GM19043 (cell line): Measurements from ENCODE around the gene PTPRG.

ENCODE experiments used
- ATAC-seq: cut with Tn5 transposase; IDR thresholded peaks from one replicate; pipeline ENCODE4 v1.9.1; 2021; ENCODE audit warnings: low read depth; ENCODE audit not compliant: unreplicated experiment

Gene PTPRG

DNA sequence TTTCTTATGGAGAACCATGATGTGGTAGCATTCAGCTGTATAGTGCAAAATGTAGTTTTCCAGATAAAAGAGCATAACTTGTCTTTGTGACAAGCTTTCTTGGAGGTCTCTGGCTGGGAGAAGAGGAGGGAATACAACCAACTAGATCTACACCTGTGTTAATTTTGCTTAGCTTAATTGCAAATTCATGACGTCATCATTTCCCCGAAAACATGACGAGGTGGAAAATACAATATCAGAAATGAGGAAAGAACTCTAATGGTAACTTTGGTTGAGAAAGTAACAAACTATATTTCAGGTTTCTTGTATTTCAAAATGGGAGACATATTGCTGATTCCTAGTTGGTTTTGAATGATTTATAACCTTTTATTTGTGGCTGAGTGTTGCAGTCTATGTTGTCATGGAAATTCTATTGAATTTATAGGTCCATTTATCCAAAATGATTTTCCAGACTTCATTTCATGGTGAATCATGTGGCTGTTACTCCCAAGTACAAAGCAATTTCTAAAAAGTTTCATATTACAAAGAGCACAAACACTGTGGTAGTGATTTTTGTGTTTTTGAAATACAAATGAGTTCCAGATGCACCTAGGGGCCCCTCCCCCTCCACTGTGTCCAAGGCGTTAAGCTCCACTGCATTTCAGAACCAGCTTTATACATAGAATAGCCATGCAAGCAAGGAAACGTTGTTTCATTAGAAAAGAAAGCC is 504.8 kb downstream of the PTPRG start:
- no peak for ATAC-seq

GRCh38 chr3:62068337-62068736 is 507.0 kb downstream of the PTPRG start:
- ATAC-seq = no peak

DNA sequence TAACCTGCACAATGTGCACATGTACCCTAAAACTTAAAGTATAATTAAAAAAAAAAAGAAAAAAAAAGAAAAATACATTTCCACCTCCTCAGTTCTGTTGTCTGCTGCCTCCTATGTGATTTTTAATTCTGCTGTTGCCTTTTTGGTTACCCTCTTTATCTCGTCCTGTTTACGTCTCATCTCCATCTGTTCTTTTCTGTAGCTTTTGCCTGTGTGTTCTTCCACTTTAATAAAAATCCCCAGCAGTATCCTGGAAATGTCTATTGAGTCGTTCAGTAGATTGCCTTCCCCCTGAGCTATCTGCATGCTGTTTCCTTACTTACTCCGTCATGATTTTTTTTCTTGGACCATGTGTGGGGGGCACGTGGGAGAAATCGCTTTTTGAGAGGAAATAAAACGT is 509.5 kb downstream of the PTPRG start:
- no peak for ATAC-seq

DNA sequence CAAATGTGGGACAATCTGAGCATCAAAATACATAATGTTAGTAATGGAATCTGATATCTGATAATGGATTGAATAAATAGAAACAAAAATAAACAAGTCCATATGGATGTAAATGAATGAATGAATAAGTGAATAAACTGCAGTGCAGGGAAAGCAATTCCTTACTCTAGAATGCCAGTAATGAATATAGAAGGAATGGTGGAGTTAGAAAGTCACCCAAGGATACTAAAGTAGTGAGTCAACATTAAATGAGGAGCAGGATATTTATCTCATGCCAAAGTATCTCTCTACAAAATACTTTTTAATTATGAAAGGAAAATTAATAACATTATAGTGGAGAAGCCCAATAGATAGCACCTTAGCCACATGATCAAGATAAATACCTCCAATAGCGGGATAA is 511.7 kb downstream of the PTPRG start:
- ATAC-seq = no peak

- no peak for ATAC-seq
These were observed 523.2 kb downstream of the PTPRG start for GRCh38 chr3:62084558-62084957.

DNA sequence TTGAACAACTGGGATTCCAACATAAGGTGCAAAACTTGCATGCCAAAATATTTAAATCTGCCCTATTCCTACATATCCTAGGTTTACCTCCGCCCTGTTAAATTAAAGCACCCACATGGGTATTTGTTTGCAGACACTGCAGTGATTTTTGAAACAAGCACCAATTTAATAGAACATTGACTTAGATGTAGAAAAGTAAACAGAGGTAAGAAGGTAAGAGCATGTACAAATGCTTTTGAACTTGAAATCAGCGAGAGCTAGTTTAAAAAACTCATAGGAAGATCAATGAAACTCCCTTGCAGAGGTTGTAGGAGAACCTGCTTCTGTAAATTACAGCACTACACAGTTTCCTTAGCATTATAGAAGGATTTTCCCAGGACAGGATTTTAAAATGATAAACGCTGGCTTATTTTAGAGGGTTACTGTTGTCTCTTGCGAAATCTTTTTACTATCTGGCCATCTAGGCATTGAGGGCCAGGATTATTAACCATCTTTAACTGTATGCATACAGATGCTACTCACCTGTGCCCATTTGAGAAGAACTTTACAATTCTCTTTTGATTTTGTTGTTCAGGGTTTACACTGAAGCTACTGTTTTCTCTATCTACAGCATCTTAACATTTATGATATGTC is 527.2 kb downstream of the PTPRG start:
- ATAC-seq = no peak

GRCh38 chr3:62090066-62090465 is 528.7 kb downstream of the PTPRG start:
- no peak for ATAC-seq

DNA sequence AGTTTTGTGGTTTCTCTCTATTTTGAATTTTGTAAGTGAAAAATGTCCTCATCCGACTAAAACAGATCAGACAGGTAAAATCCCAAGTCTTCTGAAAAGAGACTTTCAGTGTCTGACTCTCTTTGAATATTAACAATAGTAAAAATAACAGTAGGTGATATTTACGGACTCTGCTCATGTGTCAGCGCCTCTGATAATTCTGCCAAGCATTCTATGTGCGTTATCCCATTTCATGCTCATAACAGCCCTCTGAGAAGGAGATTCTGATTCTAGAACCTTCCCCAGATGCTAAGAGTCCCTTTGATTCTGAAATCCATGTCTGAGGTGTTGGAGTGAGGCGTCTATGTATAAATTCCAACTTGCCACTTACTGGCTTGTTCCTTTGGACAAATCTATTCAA is 529.1 kb downstream of the PTPRG start:
- no peak for ATAC-seq

- ATAC-seq = no peak
These were observed 531.7 kb downstream of the PTPRG start for GRCh38 chr3:62093025-62093424.

- ATAC-seq = no peak
These were observed 533.1 kb downstream of the PTPRG start for GRCh38 chr3:62094461-62094860.

DNA sequence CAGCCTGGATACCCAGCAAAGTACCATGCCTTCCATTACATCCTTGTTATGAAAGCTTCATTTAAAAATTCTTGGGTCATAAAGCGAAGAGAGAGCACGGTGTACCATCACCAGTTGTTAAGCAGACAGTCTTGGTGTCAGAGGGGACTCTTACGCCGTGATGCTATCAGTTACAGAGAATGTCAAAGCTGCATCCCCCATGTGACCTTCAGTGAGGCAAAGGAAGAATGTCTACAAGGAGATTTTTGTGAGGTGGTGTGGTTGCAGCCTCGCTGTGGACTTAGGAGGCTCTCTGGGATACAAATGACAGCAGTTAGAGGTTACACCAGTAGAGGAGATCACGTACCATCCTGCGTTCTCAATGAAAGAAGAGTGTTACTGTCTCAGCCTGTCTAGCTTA is 533.7 kb downstream of the PTPRG start:
- ATAC-seq = no peak

DNA sequence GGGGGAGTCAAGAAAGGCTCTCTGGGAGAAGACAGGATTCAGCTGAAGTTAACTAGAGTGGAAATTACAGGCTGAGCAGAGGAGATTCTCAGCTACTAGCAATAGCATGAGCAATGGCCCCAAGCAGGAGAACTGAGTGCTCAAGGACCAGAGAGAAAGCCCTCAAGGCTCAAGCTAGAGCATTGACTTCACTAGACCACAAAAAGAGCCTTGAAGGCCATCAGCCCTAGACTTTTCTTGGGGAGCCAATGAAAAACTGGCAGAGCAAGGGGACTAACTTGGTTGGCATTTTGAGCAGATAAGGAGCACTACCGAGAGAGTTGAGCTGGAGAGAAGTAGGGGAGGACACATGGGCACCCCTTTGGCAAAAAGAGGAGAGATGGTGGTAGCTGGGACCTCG is 534.4 kb downstream of the PTPRG start:
- ATAC-seq = no peak

- no peak for ATAC-seq
These were observed 535.1 kb downstream of the PTPRG start for GRCh38 chr3:62096521-62096920.

DNA sequence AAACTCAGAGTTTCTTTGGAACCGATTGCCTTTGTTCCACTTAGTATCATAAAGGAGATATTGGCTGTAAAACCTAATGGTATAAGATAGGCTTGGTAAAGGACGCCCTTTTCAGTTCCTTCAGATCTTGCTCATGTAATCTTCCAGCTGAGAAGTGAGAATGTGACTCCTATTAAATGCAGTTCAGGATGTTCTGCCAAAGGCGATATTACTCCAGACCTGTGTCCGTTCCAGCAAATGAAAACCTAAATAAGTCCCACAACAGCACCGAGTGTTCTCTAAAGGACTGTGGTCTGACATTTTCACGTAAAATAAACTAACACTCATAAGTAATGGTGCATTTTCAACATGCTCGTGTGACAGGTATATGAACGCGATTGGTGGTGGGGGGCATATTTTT is 535.8 kb downstream of the PTPRG start:
- no peak for ATAC-seq

DNA sequence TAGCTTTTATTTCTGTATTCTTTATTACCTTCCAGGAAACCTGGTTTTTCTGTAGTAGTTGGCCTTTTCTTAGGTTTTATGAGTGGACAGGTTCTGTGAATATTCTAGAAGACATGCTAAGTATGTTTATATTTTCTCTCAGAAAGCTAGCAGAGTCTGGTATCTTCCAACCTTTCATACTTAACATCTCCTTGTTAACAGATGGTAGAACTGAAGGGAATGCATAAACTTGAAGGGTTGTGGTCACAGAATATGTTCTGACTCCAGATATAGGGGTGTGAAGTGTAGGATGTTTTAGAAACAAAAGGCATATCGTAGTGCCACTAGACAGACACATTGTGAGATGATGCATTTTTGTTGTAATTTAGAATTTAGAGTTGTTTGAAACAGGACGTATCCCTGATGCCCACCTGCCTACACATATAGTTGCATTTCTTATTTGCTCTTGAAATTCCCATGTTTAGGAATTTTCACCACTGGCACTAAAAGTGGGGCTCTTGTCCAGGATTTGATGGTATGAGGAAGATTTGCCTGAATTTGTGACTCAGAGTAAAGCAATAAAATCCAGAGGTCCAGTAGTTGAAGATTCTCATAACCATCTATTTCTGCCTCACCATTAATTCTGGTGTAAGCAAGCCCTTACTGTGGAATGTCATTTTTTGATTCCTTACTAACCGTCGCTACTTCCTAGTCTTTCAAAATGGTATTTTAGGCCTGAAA is 537.4 kb downstream of the PTPRG start:
- no peak for ATAC-seq

DNA sequence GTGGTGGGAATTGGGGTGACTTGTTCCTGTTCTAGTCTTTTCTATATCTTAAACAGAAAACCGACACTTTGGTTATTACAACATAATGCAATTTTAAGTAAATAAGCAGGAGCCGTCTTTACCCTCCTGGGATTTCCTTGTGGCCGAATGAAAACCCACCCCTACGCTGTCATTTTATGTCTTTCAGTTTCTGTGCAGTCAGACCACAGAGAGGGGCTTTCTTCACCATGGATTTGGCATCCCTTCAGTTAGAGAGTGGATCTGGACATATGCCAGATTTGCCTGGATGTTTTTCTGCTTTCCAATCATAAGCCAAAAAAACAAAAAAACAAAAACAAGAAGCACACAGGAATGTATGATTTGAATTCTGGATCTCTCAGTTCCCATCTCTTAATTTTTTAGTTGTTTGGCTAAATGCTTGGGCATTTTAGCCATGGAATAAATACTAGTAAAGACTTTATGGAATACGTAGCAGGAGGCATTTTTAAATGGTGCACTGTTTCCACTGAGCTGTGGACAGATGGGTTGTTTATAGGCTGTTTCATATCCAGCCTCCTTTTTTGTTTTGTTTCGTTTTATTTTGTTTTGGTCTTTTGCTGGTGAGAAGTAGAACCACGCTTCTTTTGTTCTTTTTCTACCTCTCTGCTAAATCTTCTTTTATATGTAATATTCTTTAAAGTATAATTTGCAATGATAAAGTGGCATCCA is 539.1 kb downstream of the PTPRG start:
- ATAC-seq = no peak

DNA sequence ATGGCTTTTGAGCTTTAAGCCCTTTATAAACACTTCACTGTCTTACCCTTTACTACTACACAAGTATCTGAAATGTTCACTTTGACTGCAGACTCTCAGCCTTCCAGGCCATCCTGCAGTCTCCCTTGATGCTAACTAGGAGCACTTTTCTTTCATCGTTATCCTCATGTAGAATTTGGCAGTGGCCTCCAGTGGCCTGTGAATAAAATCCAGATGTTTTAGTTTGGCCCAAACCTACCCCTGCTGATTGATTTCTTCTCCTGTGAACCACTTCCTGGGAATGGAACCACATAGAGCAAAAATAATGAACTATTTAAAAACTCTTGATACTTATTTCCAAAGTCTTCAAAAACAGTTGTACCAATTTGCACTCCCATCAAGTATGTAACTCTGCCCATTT is 540.1 kb downstream of the PTPRG start:
- ATAC-seq = no peak

- ATAC-seq = no peak
These were observed 542.2 kb downstream of the PTPRG start for GRCh38 chr3:62103531-62103930.

- ATAC-seq = no peak
These were observed 548.2 kb downstream of the PTPRG start for GRCh38 chr3:62109534-62109933.

- ATAC-seq = no peak
These were observed 549.3 kb downstream of the PTPRG start for GRCh38 chr3:62110443-62111225.
